Measurements from ENCODE around the gene RPTOR. TPM values are rescaled to one million over a fixed set of nuclear protein-coding genes. Genes with fewer than 3 reads are reported as not detected.

The RPTOR gene
- total and polyA plus RNA-seq, 2 donors (not counting 3 experiments of a cell fraction or from before 2014, with no cell fraction given), result 10.7 to 41.8 TPM

DNA sequence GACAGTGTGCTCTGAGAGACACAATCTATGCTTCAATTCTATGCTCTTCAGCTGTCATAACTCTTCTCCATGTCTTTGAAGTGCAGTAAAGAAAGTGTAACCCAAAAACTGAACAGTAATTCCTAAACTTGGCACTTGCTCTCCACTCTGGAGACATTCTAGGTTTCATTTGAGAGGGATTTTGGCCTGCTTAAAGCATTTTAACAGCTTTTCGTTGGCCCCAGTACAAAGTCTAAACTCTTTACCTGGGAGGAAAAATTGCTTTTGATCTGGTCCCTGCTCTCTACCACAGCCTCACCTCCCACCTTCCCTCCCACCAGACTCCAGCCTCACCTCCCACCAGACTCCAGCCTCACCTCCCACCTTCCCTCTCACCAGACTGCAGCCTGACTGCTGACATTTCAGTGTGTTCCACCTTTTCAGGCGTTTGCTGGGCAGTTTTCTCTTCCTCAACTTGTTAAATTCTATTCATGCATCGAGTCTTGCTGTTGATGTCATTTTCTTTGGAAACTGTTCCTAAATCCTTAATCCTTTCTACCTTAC lies 132.6 kb downstream of the RPTOR start:
- dilution Hi-C loops (cut with MboI; ENCODE audit: extremely low pct_ligation_motif_present, low sequenced_read_pairs), result no loop called here

More for the DNA sequence above, 132.6 kb downstream of the RPTOR start:
- Histone ChIP-seq H3K36me3 (ENCODE audit: control insufficient read depth in 2 of 2, extremely low read depth in 1 of 2, insufficient read depth in 2 of 2, low read length in 2 of 2) (no peaks in the 10 kb centered on the region), H3K4me1 (ENCODE audit: control insufficient read depth, extremely low read depth, insufficient read depth, low read length) (peaks cover 25% of the 10 kb centered on the region), H3K9me1 (replicated peaks; ENCODE audit: control insufficient read depth, extremely low read depth, insufficient read depth, low read length) (no peaks in the 10 kb centered on the region), H3K79me2 (ENCODE audit: control insufficient read depth, insufficient read depth, low read length) (peaks cover 5% of the 10 kb centered on the region), H2AFZ (ENCODE audit: low read depth, low read length) (no peak overlapping the region), H3K27me3 (ENCODE audit: control insufficient read depth in 2 of 2, insufficient read depth in 2 of 2, low read length in 2 of 2) (no peaks in the 10 kb centered on the region), H3K4me3 (replicated peaks in 1 of 3; ENCODE audit: insufficient read depth in 1 of 3, low read depth in 1 of 3, low read length in 3 of 3) (no peak overlapping the region), H3K4me2 (ENCODE audit: insufficient read depth, low read length) (no peak overlapping the region), H3K9ac (replicated peaks; ENCODE audit: extremely low read depth, insufficient read depth, low read length) (no peak overlapping the region), H3K27ac (ENCODE audit: insufficient read depth, low read depth, low read length) (no peak overlapping the region), H3K9me3 (replicated peaks; ENCODE audit: control insufficient read depth, insufficient read depth, low read length) (no peaks in the 10 kb centered on the region), H4K20me1 (replicated peaks; ENCODE audit: control insufficient read depth, extremely low read depth, insufficient read depth, low read length) (no peaks in the 10 kb centered on the region)
- FAIRE-seq (no peak), DNase-seq (ENCODE audit: low read depth, low spot score) (no peak)
- POLR2A ChIA-PET, result no interaction called here
- TF ChIP-seq, protein P1, sequence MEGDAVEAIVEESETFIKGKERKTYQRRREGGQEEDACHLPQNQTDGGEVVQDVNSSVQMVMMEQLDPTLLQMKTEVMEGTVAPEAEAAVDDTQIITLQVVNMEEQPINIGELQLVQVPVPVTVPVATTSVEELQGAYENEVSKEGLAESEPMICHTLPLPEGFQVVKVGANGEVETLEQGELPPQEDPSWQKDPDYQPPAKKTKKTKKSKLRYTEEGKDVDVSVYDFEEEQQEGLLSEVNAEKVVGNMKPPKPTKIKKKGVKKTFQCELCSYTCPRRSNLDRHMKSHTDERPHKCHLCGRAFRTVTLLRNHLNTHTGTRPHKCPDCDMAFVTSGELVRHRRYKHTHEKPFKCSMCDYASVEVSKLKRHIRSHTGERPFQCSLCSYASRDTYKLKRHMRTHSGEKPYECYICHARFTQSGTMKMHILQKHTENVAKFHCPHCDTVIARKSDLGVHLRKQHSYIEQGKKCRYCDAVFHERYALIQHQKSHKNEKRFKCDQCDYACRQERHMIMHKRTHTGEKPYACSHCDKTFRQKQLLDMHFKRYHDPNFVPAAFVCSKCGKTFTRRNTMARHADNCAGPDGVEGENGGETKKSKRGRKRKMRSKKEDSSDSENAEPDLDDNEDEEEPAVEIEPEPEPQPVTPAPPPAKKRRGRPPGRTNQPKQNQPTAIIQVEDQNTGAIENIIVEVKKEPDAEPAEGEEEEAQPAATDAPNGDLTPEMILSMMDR (IDR thresholded peaks at IDR 0.05; ENCODE audit: extremely low read depth in 1 of 2, insufficient read depth in 1 of 2, low read depth in 1 of 2, low read length in 2 of 2), result no peak
- TF ChIP-seq POLR2AphosphoS5 (IDR thresholded peaks at IDR 0.05; ENCODE audit: insufficient read depth, low read depth, low read length) (no peak), MYC (IDR thresholded peaks at IDR 0.05; ENCODE audit: low read depth, low read length) (no peak), GATA2 (IDR thresholded peaks at IDR 0.05; ENCODE audit: insufficient read depth, insufficient read length, low read depth, low read length) (no peak), EZH2 (IDR thresholded peaks at IDR 0.05; ENCODE audit: borderline replicate concordance, low read depth, low read length, severe bottlenecking) (no peak), JUN (IDR thresholded peaks at IDR 0.05; ENCODE audit: borderline replicate concordance, insufficient read depth, insufficient read length, low read depth) (no peak), POLR2A (IDR thresholded peaks at IDR 0.05; ENCODE audit: low read depth, low read length) (no peak), FOS (IDR thresholded peaks at IDR 0.05; ENCODE audit: borderline replicate concordance, insufficient read depth, low read length) (no peak)
- TF ChIP-seq, protein P2, sequence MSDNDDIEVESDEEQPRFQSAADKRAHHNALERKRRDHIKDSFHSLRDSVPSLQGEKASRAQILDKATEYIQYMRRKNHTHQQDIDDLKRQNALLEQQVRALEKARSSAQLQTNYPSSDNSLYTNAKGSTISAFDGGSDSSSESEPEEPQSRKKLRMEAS (IDR thresholded peaks at IDR 0.05; ENCODE audit: insufficient read depth, insufficient read length), result no peak
- intact Hi-C loops (cut with micrococcal nuclease), result loop anchor here (10.0 kb wide), 1 partner anchor 178 kb away; no protein-coding TSS in a partner anchor
- no TSS peak for BruUV-seq (replicated peaks)
- CTCF ChIA-PET, result interaction anchor here (0.8 kb wide), 1 partner anchor 9 kb away, joined by 3 read pairs; no protein-coding TSS in a partner anchor

Data from endothelial cell of umbilical vein (primary cell).